ENCODE measurements around the gene FCHO2.

DNA sequence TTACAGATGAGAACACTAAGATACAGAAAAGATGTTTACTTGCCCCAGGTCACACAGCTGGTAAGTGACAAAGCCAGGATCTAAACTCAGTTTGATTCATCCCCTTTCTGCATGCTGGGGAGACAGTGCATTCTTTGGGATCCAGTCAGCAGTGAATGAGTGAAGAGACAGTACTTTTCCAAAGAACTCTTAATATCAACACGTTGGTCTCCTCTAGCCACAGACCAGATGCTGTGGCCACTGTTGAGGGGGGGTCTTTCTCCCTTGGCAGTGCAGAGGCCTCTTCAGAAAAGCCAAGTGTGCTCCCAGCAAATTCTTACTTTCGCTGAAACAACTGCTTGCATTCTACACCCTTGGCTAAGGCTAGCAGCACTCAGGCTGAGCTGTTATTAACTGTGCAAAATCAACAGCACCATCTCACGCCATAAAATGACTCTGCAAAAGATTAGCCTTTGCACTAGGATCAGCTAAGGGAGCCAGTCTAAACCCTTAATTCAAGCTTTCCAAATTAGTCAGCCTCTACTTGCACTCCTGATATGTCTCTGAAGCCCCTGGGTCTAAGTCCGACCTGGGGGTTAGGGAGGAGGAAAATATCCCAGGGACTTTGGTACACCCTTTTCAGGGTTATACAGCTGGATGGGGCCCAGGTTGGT is 159.7 kb downstream of the FCHO2 start:
- TF ChIP-seq, protein P1, sequence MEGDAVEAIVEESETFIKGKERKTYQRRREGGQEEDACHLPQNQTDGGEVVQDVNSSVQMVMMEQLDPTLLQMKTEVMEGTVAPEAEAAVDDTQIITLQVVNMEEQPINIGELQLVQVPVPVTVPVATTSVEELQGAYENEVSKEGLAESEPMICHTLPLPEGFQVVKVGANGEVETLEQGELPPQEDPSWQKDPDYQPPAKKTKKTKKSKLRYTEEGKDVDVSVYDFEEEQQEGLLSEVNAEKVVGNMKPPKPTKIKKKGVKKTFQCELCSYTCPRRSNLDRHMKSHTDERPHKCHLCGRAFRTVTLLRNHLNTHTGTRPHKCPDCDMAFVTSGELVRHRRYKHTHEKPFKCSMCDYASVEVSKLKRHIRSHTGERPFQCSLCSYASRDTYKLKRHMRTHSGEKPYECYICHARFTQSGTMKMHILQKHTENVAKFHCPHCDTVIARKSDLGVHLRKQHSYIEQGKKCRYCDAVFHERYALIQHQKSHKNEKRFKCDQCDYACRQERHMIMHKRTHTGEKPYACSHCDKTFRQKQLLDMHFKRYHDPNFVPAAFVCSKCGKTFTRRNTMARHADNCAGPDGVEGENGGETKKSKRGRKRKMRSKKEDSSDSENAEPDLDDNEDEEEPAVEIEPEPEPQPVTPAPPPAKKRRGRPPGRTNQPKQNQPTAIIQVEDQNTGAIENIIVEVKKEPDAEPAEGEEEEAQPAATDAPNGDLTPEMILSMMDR (IDR thresholded peaks at IDR 0.05; ENCODE audit: low read depth, low read length) = no peak
- no peak for TF ChIP-seq POLR2A (IDR thresholded peaks at IDR 0.05; ENCODE audit: extremely low read depth, insufficient read length)
- TF ChIP-seq, protein P2, sequence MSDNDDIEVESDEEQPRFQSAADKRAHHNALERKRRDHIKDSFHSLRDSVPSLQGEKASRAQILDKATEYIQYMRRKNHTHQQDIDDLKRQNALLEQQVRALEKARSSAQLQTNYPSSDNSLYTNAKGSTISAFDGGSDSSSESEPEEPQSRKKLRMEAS (IDR thresholded peaks at IDR 0.05; ENCODE audit: low read depth, low read length) = no peak
